H9 (cell line): ENCODE results near the gene RALGPS2. TPM values are rescaled to one million over a fixed set of nuclear protein-coding genes. Genes with fewer than 3 reads are reported as not detected.

Source experiments
- DNase-seq: peaks from one replicate; pipeline ENCODE4 v3.0.0-alpha.2; 2017
- H2AFZ ChIP-seq: one replicate; pipeline ENCODE4 v1.6.1; 2013; ENCODE audit warnings: mild to moderate bottlenecking, low read length, control low read depth, moderate library complexity
- H2AK5ac ChIP-seq: 2 replicates; pipeline ENCODE4 v1.6.1; 2013; ENCODE audit warnings: low read length, control low read depth, mixed read lengths; ENCODE audit not compliant: insufficient read length
- H2BK120ac ChIP-seq: one replicate; pipeline ENCODE4 v1.6.1; 2013; ENCODE audit warnings: low read depth, mild to moderate bottlenecking, low read length, control low read depth, inconsistent platforms; ENCODE audit not compliant: poor library complexity, severe bottlenecking
- H2BK12ac ChIP-seq: 2 replicates; pipeline ENCODE4 v1.6.1; 2013; ENCODE audit warnings: low read length, control low read depth, mixed read lengths, low read depth; ENCODE audit not compliant: insufficient read length
- H2BK15ac ChIP-seq: 2 replicates; pipeline ENCODE4 v1.6.1; 2013; ENCODE audit warnings: low read depth, low read length, control low read depth
- H2BK20ac ChIP-seq: one replicate; pipeline ENCODE4 v1.6.1; 2013; ENCODE audit warnings: low read depth, mild to moderate bottlenecking, low read length, control low read depth, inconsistent platforms; ENCODE audit not compliant: poor library complexity, severe bottlenecking
- H2BK5ac ChIP-seq: 2 replicates; pipeline ENCODE4 v1.6.1; 2013; ENCODE audit warnings: low read length, control low read depth, mixed read lengths; ENCODE audit not compliant: insufficient read length
- H3K14ac ChIP-seq: 2 replicates; pipeline ENCODE4 v1.6.1; 2013; ENCODE audit warnings: low read length, control low read depth; ENCODE audit not compliant: insufficient read depth
- H3K18ac ChIP-seq: 2 replicates; pipeline ENCODE4 v1.6.1; 2013; ENCODE audit warnings: low read depth, mild to moderate bottlenecking, mixed read lengths, low read length, control low read depth; ENCODE audit not compliant: insufficient read length
- H3K23ac ChIP-seq: 2 replicates; pipeline ENCODE4 v1.6.1; 2013; ENCODE audit warnings: low read length, control low read depth, mixed read lengths, low read depth; ENCODE audit not compliant: insufficient read length
- H3K23me2 ChIP-seq: 2 replicates; pipeline ENCODE4 v1.6.1; 2013; ENCODE audit warnings: low read depth, mild to moderate bottlenecking, mixed read lengths, low read length, control low read depth; ENCODE audit not compliant: insufficient read length, poor library complexity, severe bottlenecking
- H3K27ac ChIP-seq: 2 replicates; pipeline ENCODE4 v1.5.1; 2013; ENCODE audit warnings: low read length, control low read depth, mixed read lengths, low read depth; ENCODE audit not compliant: insufficient read length
- H3K27me3 ChIP-seq: 2 replicates; pipeline ENCODE4 v1.6.1; 2013; ENCODE audit warnings: low read length, control low read depth, inconsistent platforms; ENCODE audit not compliant: insufficient read depth
- H3K4ac ChIP-seq: 2 replicates; pipeline ENCODE4 v1.6.1; 2013; ENCODE audit warnings: low read depth, mild to moderate bottlenecking, control low read depth, inconsistent platforms, low read length, moderate library complexity
- H3K4me1 ChIP-seq: 2 replicates; pipeline ENCODE4 v1.6.1; 2013; ENCODE audit warnings: low read length, control low read depth, inconsistent platforms; ENCODE audit not compliant: insufficient read depth
- H3K4me2 ChIP-seq: 2 replicates; pipeline ENCODE4 v1.6.1; 2013; ENCODE audit warnings: low read length, control low read depth, mixed read lengths; ENCODE audit not compliant: insufficient read length, insufficient read depth
- H3K56ac ChIP-seq: 2 replicates; pipeline ENCODE4 v1.6.1; 2013; ENCODE audit warnings: low read depth, mild to moderate bottlenecking, mixed read lengths, low read length, control low read depth; ENCODE audit not compliant: insufficient read length
- H3K79me1 ChIP-seq: 2 replicates; pipeline ENCODE4 v1.6.1; 2013; ENCODE audit warnings: low read depth, mild to moderate bottlenecking, moderate library complexity, low read length, control low read depth, inconsistent platforms; ENCODE audit not compliant: insufficient read depth, poor library complexity, severe bottlenecking
- H3K79me2 ChIP-seq: 2 replicates; pipeline ENCODE4 v1.6.1; 2013; ENCODE audit warnings: low read length, control low read depth, inconsistent platforms; ENCODE audit not compliant: insufficient read depth
- H3K9ac ChIP-seq: 2 replicates; pipeline ENCODE4 v1.6.1; 2013; ENCODE audit warnings: low read length, control low read depth, mixed read lengths; ENCODE audit not compliant: insufficient read length; ENCODE audit errors: extremely low read depth
- H3K9me3 ChIP-seq: one replicate; pipeline ENCODE4 v1.6.1; 2013; ENCODE audit warnings: low read depth, low read length, inconsistent platforms; ENCODE audit not compliant: control insufficient read depth
- H3T11ph ChIP-seq: one replicate; pipeline ENCODE4 v1.6.1; 2013; ENCODE audit warnings: mild to moderate bottlenecking, low read length, control low read depth, inconsistent platforms
- H4K20me1 ChIP-seq: one replicate; pipeline ENCODE4 v1.6.1; 2013; ENCODE audit not compliant: control insufficient read depth, insufficient read length, insufficient read depth
- H4K5ac ChIP-seq: 2 replicates; pipeline ENCODE4 v1.6.1; 2013; ENCODE audit warnings: low read depth, mild to moderate bottlenecking, mixed read lengths, low read length, control low read depth; ENCODE audit not compliant: insufficient read length
- H4K8ac ChIP-seq: replicated peaks from 2 replicates; pipeline ENCODE4 v1.6.1; 2013; ENCODE audit warnings: low read length, control low read depth, mixed read lengths, low read depth; ENCODE audit not compliant: insufficient read length
- H4K91ac ChIP-seq: 2 replicates; pipeline ENCODE4 v1.6.1; 2013; ENCODE audit warnings: low read depth, mild to moderate bottlenecking, moderate library complexity, mixed read lengths, low read length, control low read depth; ENCODE audit not compliant: insufficient read length
- H3K27ac Mint-ChIP-seq, 3 experiments: 2 replicates in 2 of 3; 3 replicates in 1 of 3; pipeline ENCODE4 v1.8.0; 2020 to 2021; ENCODE audit warnings: mixed read lengths in 3 of 3, mild to moderate bottlenecking in 1 of 3, moderate library complexity in 1 of 3
- H3K27me3 Mint-ChIP-seq: 2 replicates; pipeline ENCODE4 v1.8.0; 2021; ENCODE audit warnings: low read depth, mild to moderate bottlenecking, moderate library complexity, mixed read lengths
- H3K36me3 Mint-ChIP-seq, 3 experiments: 2 replicates in 2 of 3; 3 replicates in 1 of 3; pipeline ENCODE4 v1.8.0; 2020 to 2021; ENCODE audit warnings: low read depth in 3 of 3, mixed read lengths in 3 of 3; ENCODE audit not compliant: insufficient read depth in 1 of 3
- H3K4me1 Mint-ChIP-seq, 2 experiments: 2 replicates each; pipeline ENCODE4 v1.8.0; 2020; ENCODE audit warnings: mixed read lengths in 2 of 2
- H3K4me3 Mint-ChIP-seq, 2 experiments: 2 replicates in 1 of 2; 3 replicates in 1 of 2; pipeline ENCODE4 v1.8.0; 2020 to 2021; ENCODE audit warnings: mild to moderate bottlenecking in 2 of 2, mixed read lengths in 2 of 2, moderate library complexity in 1 of 2
- H3K9me3 Mint-ChIP-seq, 2 experiments: 2 replicates in 1 of 2; 3 replicates in 1 of 2; pipeline ENCODE4 v1.8.0; 2020; ENCODE audit warnings: mild to moderate bottlenecking in 2 of 2, mixed read lengths in 2 of 2, moderate library complexity in 1 of 2
- WGBS: extraction: QIAGEN DNeasy Blood & Tissue Kit; methylation state at CpG from one replicate; pipeline ENCODE4 v1.1.7; 2013; ENCODE audit warnings: missing lambda C conversion rate, low lambda C conversion rate, mixed read lengths; ENCODE audit not compliant: insufficient read length; ENCODE audit errors: extremely low coverage; 5-methylcytosine and 5-hydroxymethylcytosine counted together
- total RNA-seq: library from RNA; stranded (reverse); gene quantifications from 2 replicates; pipeline ENCODE4 v1.2.1, GENCODE V29; 2021
- TF ChIP-seq, protein P1 (sequence below): fragments of 200-600 bp; sonication (generic); conservative IDR thresholded peaks from 3 replicates; pipeline ENCODE4 v1.8.0; 2021; ENCODE audit warnings: antibody characterized with exemption, mild to moderate bottlenecking

RALGPS2 gene
- total RNA-seq, 1 experiment from 2014 or later = 32.6 TPM

DNA sequence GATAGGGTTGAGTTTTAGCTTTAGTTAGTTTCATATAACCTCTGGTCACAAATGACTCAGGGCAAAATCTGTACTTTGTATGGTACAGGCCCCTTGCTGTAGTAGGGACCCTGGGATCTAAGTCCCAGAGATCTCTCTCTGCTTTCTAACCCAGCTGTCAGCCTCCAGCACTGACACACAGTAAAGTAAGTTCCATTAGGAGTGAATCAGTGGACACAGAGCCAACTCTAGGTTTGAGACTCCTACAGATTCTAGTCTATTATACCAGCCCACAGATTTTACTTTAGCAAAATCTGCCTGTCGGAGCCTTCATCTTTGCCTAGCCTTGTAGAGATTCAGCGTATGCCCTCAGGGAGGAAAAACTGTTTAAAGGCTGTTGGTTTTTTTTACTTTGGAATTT, 93.4 kb downstream of the RALGPS2 start:
- Histone ChIP-seq H2BK20ac (no peak overlapping the region), H3K79me2 (no peaks in the 10 kb centered on the region), H4K5ac (no peak overlapping the region), H3K18ac (no peak overlapping the region), H2BK15ac (no peak overlapping the region), H3K9ac (no peak overlapping the region), H2AK5ac (no peak overlapping the region), H3K27ac (no peak overlapping the region), H3K4me2 (no peak overlapping the region), H3K79me1 (no peaks in the 10 kb centered on the region), H2BK12ac (no peak overlapping the region), H4K20me1 (no peaks in the 10 kb centered on the region), H3K27me3 (no peaks in the 10 kb centered on the region), H2AFZ (no peak overlapping the region), H3K23me2 (no peaks in the 10 kb centered on the region), H4K8ac (no peak overlapping the region), H3T11ph (no peak overlapping the region), H3K23ac (no peak overlapping the region), H3K9me3 (no peaks in the 10 kb centered on the region), H2BK5ac (no peak overlapping the region), H3K14ac (no peak overlapping the region), H3K56ac (no peak overlapping the region), H3K4me1 (no peaks in the 10 kb centered on the region), H3K4ac (no peak overlapping the region), H4K91ac (no peak overlapping the region), H2BK120ac (no peak overlapping the region)
- H3K4me1 Mint-ChIP-seq = peaks cover 0 to 4% of the 10 kb centered on the region in 2 experiments; a peak in 1 of 4 replicates
- TF ChIP-seq, protein P1, sequence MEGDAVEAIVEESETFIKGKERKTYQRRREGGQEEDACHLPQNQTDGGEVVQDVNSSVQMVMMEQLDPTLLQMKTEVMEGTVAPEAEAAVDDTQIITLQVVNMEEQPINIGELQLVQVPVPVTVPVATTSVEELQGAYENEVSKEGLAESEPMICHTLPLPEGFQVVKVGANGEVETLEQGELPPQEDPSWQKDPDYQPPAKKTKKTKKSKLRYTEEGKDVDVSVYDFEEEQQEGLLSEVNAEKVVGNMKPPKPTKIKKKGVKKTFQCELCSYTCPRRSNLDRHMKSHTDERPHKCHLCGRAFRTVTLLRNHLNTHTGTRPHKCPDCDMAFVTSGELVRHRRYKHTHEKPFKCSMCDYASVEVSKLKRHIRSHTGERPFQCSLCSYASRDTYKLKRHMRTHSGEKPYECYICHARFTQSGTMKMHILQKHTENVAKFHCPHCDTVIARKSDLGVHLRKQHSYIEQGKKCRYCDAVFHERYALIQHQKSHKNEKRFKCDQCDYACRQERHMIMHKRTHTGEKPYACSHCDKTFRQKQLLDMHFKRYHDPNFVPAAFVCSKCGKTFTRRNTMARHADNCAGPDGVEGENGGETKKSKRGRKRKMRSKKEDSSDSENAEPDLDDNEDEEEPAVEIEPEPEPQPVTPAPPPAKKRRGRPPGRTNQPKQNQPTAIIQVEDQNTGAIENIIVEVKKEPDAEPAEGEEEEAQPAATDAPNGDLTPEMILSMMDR = no peak
- peaks cover 4 to 17% (median 12%) of the 10 kb centered on the region in 3 experiments; a peak in 6 of 7 replicates for H3K36me3 Mint-ChIP-seq
- H3K4me3 Mint-ChIP-seq = no peak overlapping the region
- no peaks in the 10 kb centered on the region for H3K27me3 Mint-ChIP-seq
- no peak for DNase-seq
- H3K27ac Mint-ChIP-seq = peak overlapping the region in 1 of 3 experiments; percentile 57; a peak in 2 of 7 replicates
- H3K9me3 Mint-ChIP-seq = no peaks in the 10 kb centered on the region
- WGBS = no CpG with 5 or more reads among the region's 2 CpGs
